OCI-M2 (cell line): Measurements from ENCODE around the gene MCOLN1.

Experiments used
- DNase-seq: peaks from one replicate; lab custom pipeline; 2025; ENCODE audit not compliant: unreplicated experiment; lab: John Stamatoyannopoulos, UW

The MCOLN1 gene

DNA sequence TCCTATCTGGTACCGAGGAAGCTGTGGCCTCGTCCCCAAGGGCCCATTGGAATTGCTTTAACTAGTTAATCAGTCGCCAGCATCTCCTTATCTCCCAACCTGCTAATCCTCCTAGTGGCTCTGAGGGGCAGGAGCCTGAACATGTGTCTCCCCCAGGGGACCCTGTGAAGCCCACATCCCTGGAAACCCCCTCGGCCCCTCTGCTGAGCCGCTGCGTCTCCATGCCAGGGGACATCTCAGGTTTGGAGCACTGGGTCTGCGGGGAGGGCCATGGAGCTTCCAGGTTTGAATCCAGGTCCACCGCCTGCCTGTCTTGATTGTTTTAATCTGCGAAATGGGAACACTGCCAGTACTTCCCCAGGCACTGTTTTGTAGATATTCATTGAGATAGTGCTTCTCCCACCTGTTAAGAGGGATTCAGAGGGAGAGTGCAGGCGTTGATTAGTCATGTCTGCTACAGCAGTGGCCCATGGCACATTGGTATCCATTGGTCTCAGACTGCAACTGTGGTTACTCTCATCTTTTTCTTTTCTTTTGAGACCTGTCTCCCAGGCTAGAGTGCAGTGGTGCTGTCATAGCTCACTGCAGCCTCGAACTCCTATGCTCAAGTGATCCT lies 19.5 kb downstream of the MCOLN1 start:
- no peak for DNase-seq

DNA sequence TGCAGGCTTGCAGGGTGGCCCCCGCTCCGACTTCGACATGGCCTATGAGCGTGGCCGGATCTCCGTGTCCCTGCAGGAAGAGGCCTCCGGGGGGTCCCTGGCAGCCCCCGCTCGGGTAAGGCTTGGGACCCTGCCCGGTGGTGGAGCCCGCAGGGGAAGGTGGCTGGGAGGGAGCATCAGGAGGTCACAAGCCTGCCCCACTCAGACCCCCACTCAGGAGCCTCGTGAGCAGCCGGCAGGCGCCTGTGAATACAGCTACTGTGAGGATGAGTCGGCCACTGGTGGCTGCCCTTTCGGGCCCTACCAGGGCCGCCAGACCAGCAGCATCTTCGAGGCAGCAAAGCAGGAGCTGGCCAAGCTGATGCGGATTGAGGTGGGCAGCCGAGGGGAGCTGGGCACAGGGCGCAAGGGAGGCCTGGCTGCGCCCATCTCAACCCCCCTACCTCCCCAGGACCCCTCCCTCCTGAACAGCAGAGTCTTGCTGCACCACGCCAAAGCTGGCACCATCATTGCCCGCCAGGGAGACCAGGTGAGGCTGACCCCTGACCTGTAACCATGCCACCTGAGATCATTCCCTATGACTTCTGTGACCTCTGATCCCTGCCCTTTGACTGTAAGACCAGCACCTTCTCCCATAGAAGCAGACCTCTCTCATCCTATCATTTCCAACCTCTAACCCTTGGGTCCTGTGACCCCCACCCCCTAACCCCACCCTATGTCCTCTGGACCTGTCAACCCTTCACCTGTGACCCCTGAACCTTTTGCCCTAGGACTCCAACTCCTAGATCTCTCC lies 20.3 kb downstream of the MCOLN1 start:
- no peak for DNase-seq

DNA sequence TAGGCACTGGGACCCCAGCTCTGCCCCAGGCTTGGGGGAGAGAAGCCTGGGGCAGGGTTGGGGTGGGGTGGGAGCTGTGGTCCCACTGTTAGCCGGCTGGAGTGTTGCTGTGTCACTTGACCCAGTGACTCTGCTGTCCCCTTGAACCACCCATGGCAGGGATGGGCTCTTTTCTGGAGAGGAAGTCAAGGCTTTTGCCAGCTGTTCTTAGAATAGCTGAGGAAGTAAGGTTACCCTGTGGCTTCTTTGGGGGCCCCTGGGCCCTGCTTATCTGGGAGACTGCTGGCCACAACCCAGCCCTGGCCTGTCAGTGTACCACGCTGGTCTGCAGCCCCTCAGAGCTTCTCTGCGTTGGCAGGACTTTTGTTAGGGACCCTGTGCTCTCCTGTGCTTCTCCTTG lies 22.2 kb downstream of the MCOLN1 start:
- DNase-seq, result no peak

DNA sequence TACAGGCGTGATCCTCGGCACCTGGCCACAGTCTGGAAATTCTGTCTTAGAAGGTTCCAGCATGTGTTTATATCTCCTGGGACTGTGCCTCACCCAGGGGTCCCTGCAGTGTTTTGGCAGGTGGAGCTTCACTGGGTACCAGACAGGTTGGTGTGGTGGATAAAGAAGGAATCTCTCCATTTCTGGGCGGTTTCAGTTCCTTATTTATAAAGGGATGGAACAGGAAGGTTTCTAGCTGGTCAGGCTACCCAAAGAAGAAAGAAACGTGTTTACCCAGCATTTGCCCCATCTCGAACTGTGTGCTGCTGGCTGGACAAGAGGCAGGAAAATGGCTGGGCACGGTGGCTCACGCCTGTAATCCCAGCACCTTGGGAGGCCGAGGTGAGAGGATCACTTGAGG lies 22.9 kb downstream of the MCOLN1 start:
- no peak for DNase-seq

DNA sequence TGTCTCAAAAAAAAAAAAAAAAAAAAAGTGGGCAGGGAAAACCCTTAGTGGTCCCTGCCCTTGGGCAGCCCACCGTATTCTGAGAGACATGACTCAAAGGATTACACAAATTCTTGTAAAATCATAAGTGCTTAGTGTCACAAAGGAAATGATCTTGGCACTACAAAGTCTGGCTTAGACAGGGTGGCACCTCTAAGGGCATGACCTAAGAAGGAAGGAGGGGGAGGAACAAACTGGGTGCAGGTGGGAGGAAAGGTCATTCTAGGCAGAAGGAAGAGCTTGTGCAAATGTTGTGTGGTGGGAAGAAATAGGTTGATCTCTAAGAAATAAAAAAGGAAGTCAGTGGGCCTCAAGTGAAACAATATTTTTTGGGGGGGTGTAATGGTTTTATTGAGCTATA lies 23.5 kb downstream of the MCOLN1 start:
- DNase-seq, result no peak

DNA sequence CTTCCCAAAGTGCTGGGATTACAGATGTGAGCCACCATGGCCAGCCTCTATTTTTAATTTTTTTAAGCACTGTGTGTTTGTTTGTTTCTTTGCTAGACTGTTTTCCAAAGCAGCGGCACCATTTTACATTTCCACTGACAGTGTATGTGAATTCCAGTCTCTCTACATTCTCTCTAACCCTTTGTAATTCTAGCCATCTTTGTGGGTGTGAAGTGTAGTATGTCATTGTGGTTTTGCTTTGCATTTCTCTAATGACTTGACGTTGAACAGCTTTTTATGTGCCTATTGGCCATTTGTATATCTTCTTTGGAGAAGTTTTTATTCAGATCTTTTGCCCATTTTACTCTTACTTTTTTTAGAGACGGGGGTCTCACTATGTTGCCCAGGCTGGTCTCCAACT lies 24.7 kb downstream of the MCOLN1 start:
- no peak for DNase-seq

DNA sequence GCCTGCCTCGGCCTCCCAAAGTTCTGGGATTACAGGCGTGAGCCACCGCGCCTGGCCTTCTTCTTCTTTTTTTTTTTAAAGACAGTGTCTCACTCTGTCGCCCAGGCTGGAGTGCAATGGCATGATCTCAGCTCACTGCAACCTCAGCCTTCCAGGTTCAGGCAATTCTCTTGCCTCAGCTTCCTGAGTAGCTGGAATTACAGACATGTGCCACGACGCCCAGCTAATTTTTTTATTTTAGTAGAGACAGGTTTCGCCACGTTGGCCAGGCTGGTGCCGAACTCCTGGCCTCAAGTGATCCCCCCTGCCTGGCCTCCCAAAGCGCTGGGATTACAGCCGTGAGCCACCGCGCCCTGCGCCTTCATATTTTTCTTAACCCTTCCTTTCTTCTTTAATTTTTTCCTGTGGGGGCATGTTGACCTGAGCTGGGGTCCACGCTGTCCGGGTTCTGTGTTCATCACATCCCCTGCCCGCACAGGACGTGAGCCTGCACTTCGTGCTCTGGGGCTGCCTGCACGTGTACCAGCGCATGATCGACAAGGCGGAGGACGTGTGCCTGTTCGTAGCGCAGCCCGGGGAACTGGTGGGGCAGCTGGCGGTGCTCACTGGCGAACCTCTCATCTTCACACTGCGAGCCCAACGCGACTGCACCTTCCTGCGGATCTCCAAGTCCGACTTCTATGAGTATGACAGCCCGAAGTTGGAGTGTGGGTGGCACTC lies 27.2 kb downstream of the MCOLN1 start:
- DNase-seq, result no peak

DNA sequence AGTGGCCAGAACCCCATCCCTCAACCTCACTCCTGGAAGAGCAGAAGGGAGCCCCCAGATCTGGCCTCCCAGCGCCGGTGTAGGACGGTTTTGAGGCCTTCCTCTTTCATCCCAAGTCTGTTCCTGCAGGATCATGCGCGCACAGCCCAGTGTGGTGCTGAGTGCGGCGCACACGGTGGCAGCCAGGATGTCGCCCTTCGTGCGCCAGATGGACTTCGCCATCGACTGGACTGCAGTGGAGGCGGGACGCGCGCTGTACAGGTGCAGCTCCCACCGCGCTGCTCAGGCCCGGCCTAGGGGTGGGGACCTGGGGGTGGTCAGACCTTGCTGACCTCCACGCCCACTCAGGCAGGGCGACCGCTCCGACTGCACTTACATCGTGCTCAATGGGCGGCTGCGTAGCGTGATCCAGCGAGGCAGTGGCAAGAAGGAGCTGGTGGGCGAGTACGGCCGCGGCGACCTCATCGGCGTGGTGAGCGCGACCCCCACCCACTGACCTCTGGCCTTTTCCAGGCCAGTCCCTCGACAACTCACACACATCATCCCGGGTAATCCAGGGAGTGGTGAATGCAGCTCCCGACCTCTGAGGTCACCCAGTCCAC lies 27.8 kb downstream of the MCOLN1 start:
- no peak for DNase-seq

DNA sequence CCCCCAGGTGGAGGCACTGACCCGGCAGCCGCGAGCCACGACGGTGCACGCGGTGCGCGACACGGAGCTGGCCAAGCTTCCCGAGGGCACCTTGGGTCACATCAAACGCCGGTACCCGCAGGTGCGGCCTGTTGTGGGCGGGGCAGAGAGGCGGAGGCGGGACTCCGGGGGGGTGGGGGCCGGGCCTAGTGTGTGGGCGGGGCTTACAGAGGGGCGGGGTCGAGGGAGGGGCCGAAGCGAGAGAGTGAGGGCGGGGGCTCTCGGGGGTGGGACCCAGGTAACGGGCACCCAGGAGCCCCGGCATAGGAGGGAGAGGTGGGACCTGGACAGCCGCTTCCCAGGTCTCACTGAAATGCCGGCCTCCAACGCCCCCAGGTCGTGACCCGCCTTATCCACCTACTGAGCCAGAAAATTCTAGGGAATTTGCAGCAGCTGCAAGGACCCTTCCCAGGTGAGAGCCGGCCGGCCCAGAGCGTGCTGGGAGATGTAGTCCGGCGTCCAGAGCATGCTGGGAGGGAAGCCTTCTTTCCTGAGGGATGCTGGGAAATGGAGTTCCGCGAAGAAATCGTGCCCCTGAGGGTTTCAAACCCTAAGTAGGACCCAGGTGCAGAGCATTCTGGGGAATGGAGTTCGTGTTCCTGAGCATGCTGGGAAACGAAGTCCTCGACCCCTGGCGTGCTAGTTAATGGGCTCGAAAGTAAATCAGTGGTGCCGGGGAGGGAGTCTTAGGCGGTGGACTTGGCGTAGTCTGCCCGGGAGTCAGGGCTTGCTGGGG lies 28.8 kb downstream of the MCOLN1 start:
- DNase-seq, result no peak

DNA sequence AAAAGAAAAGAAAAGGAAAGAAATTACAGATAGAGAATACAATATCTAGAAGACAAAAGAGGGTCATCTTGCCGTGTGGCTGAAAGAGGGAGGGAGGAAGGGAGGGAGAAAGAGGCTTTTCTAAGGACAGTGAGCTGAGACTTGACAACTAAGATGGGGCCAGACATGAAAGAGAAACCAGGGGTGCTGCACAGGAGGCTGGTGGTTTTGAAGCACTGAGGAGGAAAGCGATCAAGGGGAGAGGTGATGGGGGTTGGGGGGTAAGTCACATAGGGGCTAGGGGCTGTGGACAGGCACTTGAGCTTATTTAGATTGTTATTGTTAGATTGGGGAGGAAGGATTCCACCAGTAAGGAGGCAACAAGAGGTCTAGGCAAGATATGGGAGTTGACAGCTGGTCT lies 30.4 kb downstream of the MCOLN1 start:
- DNase-seq, result no peak

DNA sequence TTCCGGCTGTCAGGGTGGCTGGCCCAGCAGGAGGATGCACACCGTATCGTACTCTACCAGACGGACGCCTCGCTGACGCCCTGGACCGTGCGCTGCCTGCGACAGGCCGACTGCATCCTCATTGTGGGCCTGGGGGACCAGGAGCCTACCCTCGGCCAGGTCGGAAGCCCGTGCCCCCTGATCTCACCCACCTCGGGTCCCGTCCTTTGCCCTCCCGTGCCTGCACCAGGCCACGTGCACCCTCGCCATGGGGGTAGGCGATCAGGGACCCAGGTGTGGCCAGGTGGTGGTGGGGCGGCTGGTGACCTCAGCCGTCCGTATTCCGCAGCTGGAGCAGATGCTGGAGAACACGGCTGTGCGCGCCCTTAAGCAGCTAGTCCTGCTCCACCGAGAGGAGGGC lies 32.1 kb downstream of the MCOLN1 start:
- DNase-seq, result no peak

DNA sequence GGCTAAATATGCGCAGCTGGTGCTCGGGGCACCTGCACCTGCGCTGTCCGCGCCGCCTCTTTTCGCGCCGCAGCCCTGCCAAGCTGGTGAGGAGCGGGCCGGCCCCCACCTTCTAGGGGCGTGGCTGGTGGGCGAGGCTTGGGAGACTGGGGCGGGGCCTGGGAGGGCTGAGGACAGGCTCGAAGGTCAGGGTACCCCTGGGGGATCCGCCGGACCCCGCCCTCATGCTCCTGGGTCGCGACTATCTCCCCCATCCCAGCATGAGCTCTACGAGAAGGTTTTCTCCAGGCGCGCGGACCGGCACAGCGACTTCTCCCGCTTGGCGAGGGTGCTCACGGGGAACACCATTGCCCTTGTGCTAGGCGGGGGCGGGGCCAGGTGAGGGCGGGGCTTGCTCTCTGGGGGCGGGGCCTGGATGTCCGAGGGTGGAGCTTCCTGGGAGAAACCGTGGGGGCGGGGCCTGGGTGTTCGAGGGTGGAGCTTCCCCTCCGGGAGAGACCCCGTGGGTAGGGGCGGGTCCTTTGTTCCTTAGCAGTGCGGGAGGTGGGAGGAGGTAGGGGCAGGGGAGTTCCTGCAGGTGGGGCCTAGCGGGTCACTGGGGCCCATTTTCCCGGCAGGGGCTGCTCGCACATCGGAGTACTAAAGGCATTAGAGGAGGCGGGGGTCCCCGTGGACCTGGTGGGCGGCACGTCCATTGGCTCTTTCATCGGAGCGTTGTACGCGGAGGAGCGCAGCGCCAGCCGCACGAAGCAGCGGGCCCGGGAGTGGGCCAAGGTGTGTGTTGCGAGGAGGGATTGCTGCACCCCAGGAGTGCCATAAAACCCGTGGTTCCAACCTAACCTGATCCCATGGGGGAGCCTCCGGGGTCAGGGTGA lies 32.8 kb downstream of the MCOLN1 start:
- DNase-seq, result no peak

DNA sequence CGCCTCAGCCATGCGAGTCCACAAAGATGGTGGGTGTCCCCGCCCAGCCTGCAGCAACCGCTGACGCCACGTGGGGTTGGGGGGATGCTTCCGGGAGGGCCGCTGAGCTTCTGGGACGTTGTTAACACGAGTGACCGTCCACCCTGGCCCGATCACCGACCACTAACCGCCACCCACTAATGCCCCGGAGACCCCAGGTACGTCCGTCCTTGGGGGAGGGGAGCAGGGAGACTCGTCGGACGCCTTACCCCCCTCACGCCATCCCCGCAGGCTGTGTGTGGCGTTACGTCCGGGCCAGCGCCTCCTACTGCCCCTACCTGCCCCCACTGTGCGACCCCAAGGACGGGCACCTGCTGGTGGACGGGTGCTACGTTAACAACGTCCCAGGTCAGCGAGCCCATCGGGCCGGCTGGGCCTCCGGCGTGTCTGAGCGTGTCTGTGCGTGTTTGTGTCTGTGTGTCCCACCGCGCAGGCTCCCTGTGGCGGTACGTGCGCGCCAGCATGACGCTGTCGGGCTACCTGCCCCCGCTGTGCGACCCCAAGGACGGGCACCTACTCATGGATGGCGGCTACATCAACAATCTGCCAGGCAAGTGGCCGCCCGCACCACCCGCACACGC lies 34.4 kb downstream of the MCOLN1 start:
- DNase-seq, result no peak

DNA sequence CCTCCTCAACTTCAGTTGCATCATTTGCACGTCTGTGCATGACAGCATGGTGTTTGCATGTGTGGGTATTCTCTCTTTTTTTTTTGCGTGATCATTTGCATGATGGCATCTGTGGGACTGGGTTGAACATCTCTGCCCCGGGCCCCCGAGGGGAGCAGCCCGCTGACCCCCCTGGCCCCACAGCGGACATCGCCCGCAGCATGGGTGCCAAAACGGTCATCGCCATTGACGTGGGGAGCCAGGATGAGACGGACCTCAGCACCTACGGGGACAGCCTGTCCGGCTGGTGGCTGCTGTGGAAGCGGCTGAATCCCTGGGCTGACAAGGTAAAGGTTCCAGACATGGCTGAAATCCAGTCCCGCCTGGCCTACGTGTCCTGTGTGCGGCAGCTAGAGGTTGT lies 36.2 kb downstream of the MCOLN1 start:
- no peak for DNase-seq

DNA sequence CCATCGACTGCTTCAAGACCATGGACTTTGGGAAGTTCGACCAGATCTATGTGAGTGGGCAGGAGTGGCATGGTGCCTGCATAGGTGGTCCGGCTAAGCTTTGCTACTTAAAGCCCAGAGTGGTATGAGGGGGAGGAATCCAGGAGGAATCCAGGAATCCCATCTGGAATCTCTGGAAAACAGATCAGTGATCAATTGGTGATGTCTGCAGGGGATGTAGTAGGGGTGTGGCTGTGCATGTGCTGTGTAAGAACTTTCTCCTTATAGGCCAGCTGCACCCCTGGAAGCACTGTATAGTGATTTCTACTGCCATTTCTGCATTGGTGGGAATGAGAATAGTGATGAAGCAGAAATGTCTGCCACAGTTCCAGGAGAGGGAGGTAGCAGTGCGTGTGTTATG lies 36.7 kb downstream of the MCOLN1 start:
- DNase-seq, result no peak

DNA sequence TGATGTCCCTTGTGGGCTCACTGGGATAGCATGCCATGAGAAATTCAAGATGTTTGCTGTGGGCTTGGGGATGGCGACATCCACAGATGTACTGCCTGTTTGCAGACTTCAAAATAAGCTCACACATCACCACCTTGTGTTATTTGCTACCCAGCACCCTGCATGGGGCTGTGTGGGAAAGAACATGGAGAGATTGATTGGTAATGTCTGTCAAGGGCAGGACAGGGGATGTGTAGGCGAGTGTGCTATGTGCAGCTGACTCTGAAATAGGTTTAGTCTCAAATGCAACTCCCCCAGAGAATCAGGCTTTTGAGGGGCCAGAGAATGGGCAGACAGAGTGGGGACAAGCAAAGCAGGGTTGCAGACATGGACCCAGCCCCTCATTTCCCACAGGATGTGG lies 37.8 kb downstream of the MCOLN1 start:
- DNase-seq, result no peak

DNA sequence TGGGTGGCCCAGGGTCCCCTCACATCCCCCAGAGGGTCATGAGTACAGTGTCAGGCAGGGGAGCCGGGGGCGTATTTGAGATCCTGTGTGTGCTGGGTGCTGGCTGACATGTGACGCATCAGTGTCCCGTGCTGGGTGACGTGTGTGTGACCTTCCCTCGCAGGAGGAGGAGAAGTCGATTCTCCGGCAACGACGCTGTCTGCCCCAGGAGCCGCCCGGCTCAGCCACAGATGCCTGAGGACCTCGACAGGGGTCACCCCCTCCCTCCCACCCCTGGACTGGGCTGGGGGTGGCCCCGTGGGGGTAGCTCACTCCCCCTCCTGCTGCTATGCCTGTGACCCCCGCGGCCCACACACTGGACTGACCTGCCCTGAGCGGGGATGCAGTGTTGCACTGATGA lies 38.9 kb downstream of the MCOLN1 start:
- DNase-seq, result no peak

DNA sequence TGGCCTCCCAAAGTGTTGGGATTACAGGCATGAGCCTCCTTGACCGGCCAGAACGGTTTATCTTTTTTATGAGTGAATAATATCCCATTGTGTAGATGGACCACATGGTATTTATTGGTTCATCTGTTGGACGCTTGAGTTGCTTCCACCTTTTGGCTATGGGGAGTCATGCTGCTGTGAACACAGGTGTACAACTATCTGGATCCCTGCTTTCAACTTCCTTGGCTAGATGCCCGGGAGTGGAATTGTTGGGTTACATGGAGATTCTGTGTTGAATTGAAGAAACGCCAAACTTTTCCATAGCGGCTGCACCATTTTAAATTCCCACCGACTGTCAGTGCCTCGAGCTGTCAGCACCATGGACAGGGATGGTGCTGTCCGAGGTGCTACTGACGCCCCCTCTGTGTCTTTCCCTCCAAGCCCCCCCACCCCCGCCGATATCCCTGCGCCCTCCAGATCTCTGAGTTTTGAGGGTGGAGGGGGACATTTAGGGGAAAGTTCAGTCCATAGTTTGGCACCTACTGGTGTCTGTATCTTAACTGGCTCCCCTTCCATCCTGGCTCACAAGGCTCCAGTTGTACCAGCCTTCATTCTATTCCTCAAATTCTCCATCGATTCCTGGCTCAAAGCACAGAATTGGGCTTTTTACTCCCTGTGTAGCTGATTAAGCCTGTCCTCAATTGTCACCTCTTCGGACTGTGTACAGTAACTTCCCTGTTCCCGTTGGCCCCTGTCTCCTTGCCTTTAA lies 40.4 kb downstream of the MCOLN1 start:
- no peak for DNase-seq

DNA sequence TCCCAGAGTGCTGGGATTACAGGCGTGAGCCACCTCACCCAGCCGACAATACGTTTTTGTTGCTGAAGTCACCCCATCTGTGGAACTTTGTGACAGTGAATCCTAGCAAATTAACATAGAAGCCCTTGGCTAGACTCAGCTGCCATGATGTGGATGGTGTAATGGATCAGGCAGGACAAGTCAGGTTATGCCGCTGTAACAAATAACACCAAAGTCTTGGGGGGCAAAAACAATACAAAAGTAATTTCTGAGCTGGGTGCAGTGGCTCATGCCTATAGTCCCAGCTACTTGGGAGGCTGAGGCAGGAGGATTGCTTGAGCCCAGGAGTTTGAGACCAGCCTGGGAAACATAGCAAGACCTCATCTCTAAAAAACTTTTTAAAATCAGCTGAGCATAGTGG lies 42.4 kb downstream of the MCOLN1 start:
- no peak for DNase-seq
